GM04503 (cell line): ENCODE results near the gene RPS3A.
"Not testable (repeated sequence)": the region's sequence is repeated elsewhere in the genome, so short reads cannot be mapped to it uniquely, and the experiment has no call there.

ENCODE experiments used
- DNase-seq: peaks from one replicate; pipeline ENCODE4 v3.0.0-alpha.2; 2012; ENCODE audit warnings: low read depth

RPS3A gene

GRCh38 chr4:151117371-151117962 lies 18.0 kb downstream of the RPS3A start:
- DNase-seq = peak; percentile 18

GRCh38 chr4:151129796-151130195 lies 30.4 kb downstream of the RPS3A start:
- DNase-seq = peak; percentile 7

GRCh38 chr4:151133311-151133710 lies 33.9 kb downstream of the RPS3A start:
- no peak for DNase-seq

- not testable (repeated sequence) for DNase-seq
Measured at GRCh38 chr4:151136048-151136447, 36.6 kb downstream of the RPS3A start.

GRCh38 chr4:151139814-151140213 lies 40.4 kb downstream of the RPS3A start:
- no peak for DNase-seq

GRCh38 chr4:151142758-151143157 lies 43.3 kb downstream of the RPS3A start:
- no peak for DNase-seq

- no peak for DNase-seq
Measured at GRCh38 chr4:151143162-151143561, 43.7 kb downstream of the RPS3A start.

- no peak for DNase-seq
Measured at GRCh38 chr4:151143811-151144210, 44.4 kb downstream of the RPS3A start.

GRCh38 chr4:151144329-151145072 lies 45.1 kb downstream of the RPS3A start:
- no peak for DNase-seq

- no peak for DNase-seq
Measured at GRCh38 chr4:151147000-151147399, 47.6 kb downstream of the RPS3A start.

- DNase-seq = no peak
Measured at GRCh38 chr4:151148261-151148660, 48.8 kb downstream of the RPS3A start.

- no peak for DNase-seq
Measured at GRCh38 chr4:151150821-151151580, 51.6 kb downstream of the RPS3A start.

GRCh38 chr4:151152028-151152427 lies 52.6 kb downstream of the RPS3A start:
- no peak for DNase-seq

GRCh38 chr4:151153585-151153984 lies 54.2 kb downstream of the RPS3A start:
- no peak for DNase-seq
